Mesothelial cell of epicardium (in vitro differentiated cells): ENCODE measurements around the gene TBX15. TPM values are rescaled to one million over a fixed set of nuclear protein-coding genes. Genes with fewer than 3 reads are reported as not detected.

Experiments used
- DNase-seq, 2 experiments: peaks; one replicate each; pipeline ENCODE4 v3.0.0; 2021; ENCODE audit warnings: low spot score in 2 of 2; ENCODE audit not compliant: unreplicated experiment in 2 of 2
- H3K27ac Mint-ChIP-seq: 2 replicates; pipeline ENCODE4 v1.8.0; 2021; ENCODE audit warnings: mixed read lengths
- H3K27me3 Mint-ChIP-seq: 2 replicates; pipeline ENCODE4 v1.8.0; 2021; ENCODE audit warnings: low read depth, mixed read lengths
- H3K36me3 Mint-ChIP-seq: 2 replicates; pipeline ENCODE4 v1.8.0; 2021; ENCODE audit warnings: mixed read lengths
- H3K4me1 Mint-ChIP-seq: 2 replicates; pipeline ENCODE4 v1.8.0; 2021; ENCODE audit warnings: mixed read lengths
- H3K4me3 Mint-ChIP-seq: 2 replicates; pipeline ENCODE4 v1.8.0; 2021; ENCODE audit warnings: mild to moderate bottlenecking, moderate library complexity, mixed read lengths
- H3K9me3 Mint-ChIP-seq: 2 replicates; pipeline ENCODE4 v1.8.0; 2021; ENCODE audit warnings: mixed read lengths
- CTCF ChIP-seq: fragments of 200-600 bp; sonication (generic); IDR thresholded peaks from one replicate; pipeline ENCODE4 v1.5.0; 2021; ENCODE audit warnings: antibody characterized with exemption; ENCODE audit not compliant: unreplicated experiment
- total RNA-seq: library from RNA; stranded (reverse); gene quantifications from 3 replicates; pipeline ENCODE4 v1.2.1, GENCODE V29; 2021

Gene TBX15
- total RNA-seq, 1 donor from 2014 or later = not detected

- TF ChIP-seq CTCF = no peak
- no peak for DNase-seq
- H3K36me3 Mint-ChIP-seq = peaks cover 12% of the 10 kb centered on the region
- H3K9me3 Mint-ChIP-seq = peaks cover 9% of the 10 kb centered on the region
- H3K27me3 Mint-ChIP-seq = peaks cover 37% of the 10 kb centered on the region
- no peak overlapping the region for H3K27ac Mint-ChIP-seq
- no peaks in the 10 kb centered on the region for H3K4me1 Mint-ChIP-seq
- no peak overlapping the region for H3K4me3 Mint-ChIP-seq
These were observed 27.4 kb upstream of the TBX15 start for GRCh38 chr1:119015547-119015946.

- DNase-seq = no peak
- Mint-ChIP-seq H3K27me3 (peaks cover 68% of the 10 kb centered on the region), H3K36me3 (no peaks in the 10 kb centered on the region), H3K4me1 (peaks cover 11% of the 10 kb centered on the region), H3K4me3 (no peak overlapping the region), H3K9me3 (no peaks in the 10 kb centered on the region), H3K27ac (no peak overlapping the region)
- no peak for TF ChIP-seq CTCF
These were observed 24.2 kb upstream of the TBX15 start for GRCh38 chr1:119012383-119012782.

DNA sequence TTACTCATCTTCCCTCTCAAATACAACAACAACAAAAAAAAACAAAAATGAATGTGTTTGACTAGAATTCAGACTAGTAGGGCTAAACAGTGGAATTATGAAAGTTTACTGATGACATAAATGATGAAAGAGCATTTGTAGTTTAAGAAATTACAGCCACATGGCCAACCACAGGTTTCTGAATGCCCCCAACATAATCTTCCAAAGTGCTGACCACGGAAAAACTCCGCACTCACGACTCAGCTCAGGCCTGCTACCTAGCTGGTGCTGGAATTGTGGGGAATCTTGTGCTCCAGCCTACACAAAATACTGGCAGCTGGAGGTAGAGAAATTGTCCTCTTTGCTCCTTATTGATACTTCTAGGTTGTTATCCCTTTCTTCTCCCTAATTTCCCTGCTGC lies 23.6 kb upstream of the TBX15 start:
- Mint-ChIP-seq H3K4me1 (peaks cover 11% of the 10 kb centered on the region), H3K36me3 (no peaks in the 10 kb centered on the region), H3K4me3 (no peak overlapping the region), H3K27ac (no peak overlapping the region), H3K27me3 (peaks cover 74% of the 10 kb centered on the region), H3K9me3 (no peaks in the 10 kb centered on the region)
- TF ChIP-seq CTCF = no peak
- no peak for DNase-seq

GRCh38 chr1:119011116-119011515 lies 23.0 kb upstream of the TBX15 start:
- no peak overlapping the region for H3K4me3 Mint-ChIP-seq
- H3K9me3 Mint-ChIP-seq = no peaks in the 10 kb centered on the region
- H3K27me3 Mint-ChIP-seq = peaks cover 80% of the 10 kb centered on the region
- no peak for TF ChIP-seq CTCF
- peaks cover 13% of the 10 kb centered on the region for H3K4me1 Mint-ChIP-seq
- DNase-seq = no peak
- no peak overlapping the region for H3K27ac Mint-ChIP-seq
- H3K36me3 Mint-ChIP-seq = no peaks in the 10 kb centered on the region

GRCh38 chr1:119010201-119010600 lies 22.1 kb upstream of the TBX15 start:
- Mint-ChIP-seq H3K27ac (no peak overlapping the region), H3K36me3 (no peaks in the 10 kb centered on the region), H3K27me3 (peaks cover 89% of the 10 kb centered on the region), H3K4me3 (no peak overlapping the region), H3K9me3 (no peaks in the 10 kb centered on the region), H3K4me1 (peaks cover 13% of the 10 kb centered on the region)
- DNase-seq = no peak
- TF ChIP-seq CTCF = no peak

GRCh38 chr1:119009312-119009655 lies 21.1 kb upstream of the TBX15 start:
- peaks cover 91% of the 10 kb centered on the region for H3K27me3 Mint-ChIP-seq
- DNase-seq = no peak
- no peak overlapping the region for H3K4me3 Mint-ChIP-seq
- no peaks in the 10 kb centered on the region for H3K9me3 Mint-ChIP-seq
- H3K27ac Mint-ChIP-seq = no peak overlapping the region
- peaks cover 13% of the 10 kb centered on the region for H3K4me1 Mint-ChIP-seq
- no peaks in the 10 kb centered on the region for H3K36me3 Mint-ChIP-seq
- no peak for TF ChIP-seq CTCF
